Measurements from ENCODE around the gene FRMD1.

DNA sequence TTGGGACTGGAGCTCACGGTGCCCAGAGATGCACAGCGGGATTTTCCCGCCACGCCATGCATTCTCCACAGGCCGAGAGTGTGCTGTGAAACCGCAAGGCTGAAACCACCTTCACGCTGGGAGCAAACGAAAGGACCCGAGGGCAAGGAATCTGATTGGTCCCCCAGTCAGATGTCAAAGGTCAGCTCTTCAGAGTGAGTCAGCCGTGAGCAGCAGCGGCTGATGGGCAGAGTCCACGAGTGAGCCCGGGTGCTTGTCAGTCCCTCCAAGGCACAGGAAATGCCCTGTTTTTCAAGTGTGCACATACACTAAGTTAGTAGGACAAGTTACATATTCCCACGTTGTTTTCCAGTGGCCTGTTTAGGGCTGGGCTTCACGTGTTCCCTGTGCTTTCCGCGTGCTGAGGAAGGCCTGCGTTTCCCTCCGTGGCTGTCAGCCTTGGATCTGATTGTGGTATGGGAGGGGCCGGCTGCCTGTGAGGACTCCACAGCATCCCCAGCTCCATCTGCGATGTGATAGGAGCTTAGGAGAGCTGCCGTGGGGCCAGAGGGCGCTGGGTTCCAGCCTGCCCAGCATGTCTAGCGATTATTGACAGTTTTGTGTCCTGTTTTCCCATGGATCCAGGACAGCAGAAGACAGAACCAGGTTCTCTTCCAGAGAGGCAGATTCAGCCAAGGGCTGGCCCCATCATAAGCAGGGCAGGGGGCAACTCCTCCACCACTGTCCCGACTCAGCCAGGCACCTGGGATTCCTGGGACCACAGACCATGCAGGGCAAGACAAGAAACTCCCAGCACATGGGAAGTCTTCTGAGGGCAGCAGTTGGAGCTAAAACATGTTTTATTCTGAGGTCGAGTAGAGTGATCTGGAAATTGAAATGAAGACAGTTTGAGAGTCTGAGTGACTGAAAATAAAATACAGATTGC lies 38.2 kb upstream of the FRMD1 start:
- TF ChIP-seq POLR2A (IDR thresholded peaks at IDR 0.05), result no peak
- TF ChIP-seq, protein P1, sequence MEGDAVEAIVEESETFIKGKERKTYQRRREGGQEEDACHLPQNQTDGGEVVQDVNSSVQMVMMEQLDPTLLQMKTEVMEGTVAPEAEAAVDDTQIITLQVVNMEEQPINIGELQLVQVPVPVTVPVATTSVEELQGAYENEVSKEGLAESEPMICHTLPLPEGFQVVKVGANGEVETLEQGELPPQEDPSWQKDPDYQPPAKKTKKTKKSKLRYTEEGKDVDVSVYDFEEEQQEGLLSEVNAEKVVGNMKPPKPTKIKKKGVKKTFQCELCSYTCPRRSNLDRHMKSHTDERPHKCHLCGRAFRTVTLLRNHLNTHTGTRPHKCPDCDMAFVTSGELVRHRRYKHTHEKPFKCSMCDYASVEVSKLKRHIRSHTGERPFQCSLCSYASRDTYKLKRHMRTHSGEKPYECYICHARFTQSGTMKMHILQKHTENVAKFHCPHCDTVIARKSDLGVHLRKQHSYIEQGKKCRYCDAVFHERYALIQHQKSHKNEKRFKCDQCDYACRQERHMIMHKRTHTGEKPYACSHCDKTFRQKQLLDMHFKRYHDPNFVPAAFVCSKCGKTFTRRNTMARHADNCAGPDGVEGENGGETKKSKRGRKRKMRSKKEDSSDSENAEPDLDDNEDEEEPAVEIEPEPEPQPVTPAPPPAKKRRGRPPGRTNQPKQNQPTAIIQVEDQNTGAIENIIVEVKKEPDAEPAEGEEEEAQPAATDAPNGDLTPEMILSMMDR (IDR thresholded peaks at IDR 0.05), result no peak
- no peak for TF ChIP-seq POLR2AphosphoS5 (IDR thresholded peaks at IDR 0.05)
